Trophoblast cell (in vitro differentiated cells and primary cell): ENCODE data around the gene GINS2.
A peak's percentile ranks its signal among the peaks of the same experiment; 100 is the strongest.

ENCODE experiments used
- DNase-seq, 2 donors: peaks; one replicate each; pipeline ENCODE4 v3.0.0-alpha.2; 2016
- H2AFZ ChIP-seq: 2 replicates; pipeline ENCODE4 v1.6.1; 2013; ENCODE audit warnings: low read length, moderate library complexity, mild to moderate bottlenecking; ENCODE audit not compliant: insufficient read depth, poor library complexity
- H2AK5ac ChIP-seq: 2 replicates; pipeline ENCODE4 v1.6.1; 2013; ENCODE audit warnings: mild to moderate bottlenecking, low read length
- H2BK120ac ChIP-seq: 2 replicates; pipeline ENCODE4 v1.6.1; 2013; ENCODE audit warnings: low read length, mild to moderate bottlenecking, moderate library complexity; ENCODE audit not compliant: insufficient read depth, poor library complexity
- H2BK12ac ChIP-seq: 2 replicates; pipeline ENCODE4 v1.6.1; 2013; ENCODE audit warnings: mild to moderate bottlenecking, low read length, moderate library complexity
- H2BK5ac ChIP-seq: 2 replicates; pipeline ENCODE4 v1.6.1; 2013; ENCODE audit warnings: low read length, low read depth, moderate library complexity, mild to moderate bottlenecking; ENCODE audit not compliant: poor library complexity
- H3K14ac ChIP-seq: 2 replicates; pipeline ENCODE4 v1.6.1; 2013; ENCODE audit warnings: mild to moderate bottlenecking, low read length
- H3K18ac ChIP-seq: 2 replicates; pipeline ENCODE4 v1.6.1; 2013; ENCODE audit warnings: mild to moderate bottlenecking, low read length
- H3K23ac ChIP-seq: 2 replicates; pipeline ENCODE4 v1.6.1; 2013; ENCODE audit warnings: low read length
- H3K27ac ChIP-seq: 2 replicates; pipeline ENCODE4 v1.5.1; 2013; ENCODE audit warnings: low read depth, mild to moderate bottlenecking, inconsistent platforms, low read length, moderate library complexity
- H3K27me3 ChIP-seq: 2 replicates; pipeline ENCODE4 v1.6.1; 2013; ENCODE audit warnings: inconsistent platforms, mild to moderate bottlenecking, low read length, moderate library complexity; ENCODE audit not compliant: insufficient read depth
- H3K36me3 ChIP-seq, 2 experiments: 1 replicate in 1 of 2; 2 replicates in 1 of 2; pipeline ENCODE4 v1.6.1; 2013; ENCODE audit warnings: low read length in 2 of 2, mild to moderate bottlenecking in 2 of 2, moderate library complexity in 1 of 2; ENCODE audit not compliant: insufficient read depth in 2 of 2, control insufficient read depth in 1 of 2
- H3K4ac ChIP-seq: 2 replicates; pipeline ENCODE4 v1.6.1; 2013; ENCODE audit warnings: low read depth, mild to moderate bottlenecking, low read length, moderate library complexity
- H3K4me1 ChIP-seq, 2 experiments: 1 replicate in 1 of 2; 2 replicates in 1 of 2; pipeline ENCODE4 v1.6.1; 2013; ENCODE audit warnings: low read length in 2 of 2, mild to moderate bottlenecking in 2 of 2, moderate library complexity in 1 of 2; ENCODE audit not compliant: insufficient read depth in 2 of 2, control insufficient read depth in 1 of 2
- H3K4me2 ChIP-seq: 2 replicates; pipeline ENCODE4 v1.6.1; 2013; ENCODE audit warnings: inconsistent platforms, mild to moderate bottlenecking, low read length, moderate library complexity
- H3K4me3 ChIP-seq: 2 replicates; pipeline ENCODE4 v1.5.1; 2013; ENCODE audit warnings: mild to moderate bottlenecking, low read depth, low read length, inconsistent platforms
- H3K79me1 ChIP-seq: one replicate; pipeline ENCODE4 v1.6.1; 2013; ENCODE audit warnings: low read length
- H3K79me2 ChIP-seq: 2 replicates; pipeline ENCODE4 v1.6.1; 2013; ENCODE audit warnings: low read length, mild to moderate bottlenecking; ENCODE audit not compliant: control insufficient read depth, insufficient read depth, poor library complexity
- H3K9ac ChIP-seq: 2 replicates; pipeline ENCODE4 v1.6.1; 2013; ENCODE audit warnings: mild to moderate bottlenecking, low read length
- H3K9me3 ChIP-seq: 2 replicates; pipeline ENCODE4 v1.6.1; 2013; ENCODE audit warnings: low read depth, mild to moderate bottlenecking, control low read depth, inconsistent platforms, low read length; ENCODE audit not compliant: insufficient read depth
- H4K12ac ChIP-seq: 2 replicates; pipeline ENCODE4 v1.6.1; 2013; ENCODE audit warnings: low read depth, mild to moderate bottlenecking, low read length, moderate library complexity
- H4K8ac ChIP-seq: 2 replicates; pipeline ENCODE4 v1.6.1; 2013; ENCODE audit warnings: low read depth, mild to moderate bottlenecking, low read length, moderate library complexity
- H4K91ac ChIP-seq: one replicate; pipeline ENCODE4 v1.6.1; 2013; ENCODE audit warnings: low read depth, mild to moderate bottlenecking, low read length, moderate library complexity
- WGBS: extraction: QIAGEN DNeasy Blood & Tissue Kit; methylation state at CpG from one replicate; pipeline ENCODE4 v1.1.7; 2013; ENCODE audit warnings: missing lambda C conversion rate; ENCODE audit not compliant: insufficient read length, insufficient coverage; ENCODE audit errors: extremely low coverage; 5-methylcytosine and 5-hydroxymethylcytosine counted together

GINS2 gene

GRCh38 chr16:85634747-85635544, 53.8 kb downstream of the GINS2 start:
- Histone ChIP-seq H4K91ac (no peak overlapping the region), H2BK120ac (no peak overlapping the region), H4K8ac (no peak overlapping the region), H3K18ac (no peak overlapping the region), H3K4me2 (no peak overlapping the region), H3K27me3 (no peaks in the 10 kb centered on the region), H3K27ac (no peak overlapping the region), H2AK5ac (no peak overlapping the region), H3K36me3 (peaks cover 22 to 31% of the 10 kb centered on the region in 2 experiments), H3K9ac (no peak overlapping the region), H3K23ac (no peak overlapping the region), H3K9me3 (peaks cover 1% of the 10 kb centered on the region), H3K4me1 (peaks cover 0 to 2% of the 10 kb centered on the region in 2 experiments), H3K4me3 (no peak overlapping the region), H3K4ac (peak overlapping the region; percentile 22), H3K79me1 (no peaks in the 10 kb centered on the region), H3K14ac (no peak overlapping the region), H2BK12ac (no peak overlapping the region), H2BK5ac (no peak overlapping the region), H2AFZ (no peak overlapping the region), H4K12ac (no peak overlapping the region), H3K79me2 (peaks cover 8% of the 10 kb centered on the region)
- no peak for DNase-seq
- no CpG with 5 or more reads among the region's 24 CpGs for WGBS

- no peak overlapping the region for H3K27ac ChIP-seq
- H3K18ac ChIP-seq, result no peak overlapping the region
- H3K4me2 ChIP-seq, result no peak overlapping the region
- H2BK12ac ChIP-seq, result no peak overlapping the region
- peaks cover 0 to 2% of the 10 kb centered on the region in 2 experiments for H3K4me1 ChIP-seq
- no peaks in the 10 kb centered on the region for H3K79me1 ChIP-seq
- H3K79me2 ChIP-seq, result peaks cover 10% of the 10 kb centered on the region
- peaks cover 24 to 41% of the 10 kb centered on the region in 2 experiments for H3K36me3 ChIP-seq
- H3K4ac ChIP-seq, result no peak overlapping the region
- H3K27me3 ChIP-seq, result no peaks in the 10 kb centered on the region
- H3K4me3 ChIP-seq, result no peak overlapping the region
- H2BK5ac ChIP-seq, result no peak overlapping the region
- no CpG with 5 or more reads among the region's 35 CpGs for WGBS
- DNase-seq, result no peak
- H3K14ac ChIP-seq, result no peak overlapping the region
- H3K9me3 ChIP-seq, result peaks cover 6% of the 10 kb centered on the region
- no peak overlapping the region for H4K12ac ChIP-seq
- H2AFZ ChIP-seq, result no peak overlapping the region
- no peak overlapping the region for H4K91ac ChIP-seq
- no peak overlapping the region for H3K23ac ChIP-seq
- no peak overlapping the region for H3K9ac ChIP-seq
- no peak overlapping the region for H2BK120ac ChIP-seq
- no peak overlapping the region for H4K8ac ChIP-seq
- H2AK5ac ChIP-seq, result no peak overlapping the region
These were observed 54.9 kb downstream of the GINS2 start for GRCh38 chr16:85633888-85634287.

- Histone ChIP-seq H3K4me2 (no peak overlapping the region), H3K4me1 (peaks cover 0 to 2% of the 10 kb centered on the region in 2 experiments), H2AK5ac (no peak overlapping the region), H3K27me3 (no peaks in the 10 kb centered on the region), H3K9ac (no peak overlapping the region), H4K8ac (no peak overlapping the region), H2BK12ac (no peak overlapping the region), H3K23ac (no peak overlapping the region), H3K4ac (no peak overlapping the region), H3K79me1 (no peaks in the 10 kb centered on the region), H2BK120ac (no peak overlapping the region), H3K36me3 (peaks cover 24 to 46% of the 10 kb centered on the region in 2 experiments), H3K14ac (no peak overlapping the region), H2AFZ (no peak overlapping the region), H4K91ac (no peak overlapping the region), H3K79me2 (peaks cover 10% of the 10 kb centered on the region), H3K9me3 (peaks cover 6% of the 10 kb centered on the region), H4K12ac (no peak overlapping the region), H3K27ac (no peak overlapping the region), H2BK5ac (no peak overlapping the region), H3K4me3 (no peak overlapping the region), H3K18ac (no peak overlapping the region)
- WGBS, result no CpG with 5 or more reads among the region's 15 CpGs
- DNase-seq, result no peak
These were observed 55.4 kb downstream of the GINS2 start for GRCh38 chr16:85633438-85633743.

DNA sequence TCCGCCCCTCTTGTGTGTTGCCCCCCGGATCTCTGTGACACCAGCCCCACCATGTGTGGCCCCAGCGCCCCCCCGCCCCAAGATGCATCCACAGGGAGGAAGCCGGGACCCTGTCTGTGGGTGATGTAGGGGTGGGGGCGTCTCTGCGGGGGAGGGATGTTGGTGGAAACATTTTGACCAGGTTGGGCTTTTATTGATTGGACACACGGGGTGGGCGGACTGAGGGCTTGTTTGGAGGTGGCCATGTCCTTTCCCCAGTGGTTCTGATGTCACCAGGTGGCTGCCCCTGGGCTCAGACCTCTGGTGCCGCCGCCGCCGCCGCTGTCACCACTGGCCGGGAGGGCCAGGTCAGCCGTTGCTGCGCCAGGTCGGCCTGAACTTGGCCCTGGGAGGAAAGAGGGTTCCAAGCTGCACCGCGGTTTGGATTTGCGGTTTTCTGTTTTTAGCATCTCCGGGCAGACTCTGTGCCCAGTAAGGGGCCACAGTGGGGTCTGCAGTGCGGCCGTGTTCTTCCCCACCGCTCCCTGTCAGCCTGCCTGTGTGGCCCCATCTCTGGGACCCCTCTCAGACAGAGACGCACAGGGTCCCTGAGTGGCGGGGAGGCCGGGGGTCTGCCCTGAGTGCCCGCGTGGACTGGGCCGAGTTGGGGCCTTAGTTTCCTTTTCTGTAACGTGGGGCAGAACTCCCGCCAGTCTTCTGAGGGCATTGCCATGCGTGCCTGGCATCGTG, 55.9 kb downstream of the GINS2 start:
- Histone ChIP-seq H2BK12ac (no peak overlapping the region), H3K79me2 (peaks cover 10% of the 10 kb centered on the region), H2BK120ac (no peak overlapping the region), H3K4me3 (no peak overlapping the region), H3K4me2 (no peak overlapping the region), H2BK5ac (no peak overlapping the region), H4K12ac (no peak overlapping the region), H3K9me3 (peaks cover 6% of the 10 kb centered on the region), H4K8ac (no peak overlapping the region), H4K91ac (no peak overlapping the region), H3K27me3 (no peaks in the 10 kb centered on the region), H3K18ac (no peak overlapping the region), H2AFZ (no peak overlapping the region), H3K9ac (no peak overlapping the region), H2AK5ac (no peak overlapping the region), H3K79me1 (no peaks in the 10 kb centered on the region), H3K36me3 (peaks cover 23 to 44% of the 10 kb centered on the region in 2 experiments), H3K27ac (no peak overlapping the region), H3K23ac (no peak overlapping the region), H3K4ac (no peak overlapping the region), H3K4me1 (peaks cover 0 to 2% of the 10 kb centered on the region in 2 experiments), H3K14ac (no peak overlapping the region)
- no CpG with 5 or more reads among the region's 35 CpGs for WGBS
- no peak for DNase-seq
